Hepatocyte (in vitro differentiated cells): Measurements from ENCODE around the gene MAP6. TPM values are rescaled to one million over a fixed set of nuclear protein-coding genes. Genes with fewer than 3 reads are reported as not detected.

ENCODE experiments used
- DNase-seq: peaks from one replicate; pipeline ENCODE4 v3.0.0-alpha.2; 2016; ENCODE audit warnings: low spot score
- H2AFZ ChIP-seq: fragments of 200-600 bp; sonication (generic); 2 replicates; pipeline ENCODE4 v1.6.0; 2016; ENCODE audit warnings: antibody characterized with exemption, mild to moderate bottlenecking
- H3K27ac ChIP-seq: fragments of 200-600 bp; sonication (generic); 2 replicates; pipeline ENCODE4 v1.5.1; 2016; ENCODE audit warnings: mild to moderate bottlenecking
- H3K27me3 ChIP-seq: fragments of 200-600 bp; sonication (generic); 2 replicates; pipeline ENCODE4 v1.6.1; 2016
- H3K36me3 ChIP-seq: fragments of 200-600 bp; sonication (generic); replicated peaks from 2 replicates; pipeline ENCODE4 v1.5.1; 2016; ENCODE audit warnings: low read depth; ENCODE audit not compliant: insufficient read depth
- H3K4me1 ChIP-seq: fragments of 200-600 bp; sonication (generic); 2 replicates; pipeline ENCODE4 v1.5.1; 2016; ENCODE audit warnings: mild to moderate bottlenecking, moderate library complexity; ENCODE audit not compliant: insufficient read depth
- H3K4me2 ChIP-seq: fragments of 200-600 bp; sonication (generic); 2 replicates; pipeline ENCODE4 v1.6.0; 2016
- H3K4me3 ChIP-seq: fragments of 200-600 bp; sonication (generic); 2 replicates; pipeline ENCODE4 v1.5.1; 2016; ENCODE audit warnings: mild to moderate bottlenecking
- H3K79me2 ChIP-seq: fragments of 200-600 bp; sonication (generic); 2 replicates; pipeline ENCODE4 v1.6.0; 2017; ENCODE audit warnings: mild to moderate bottlenecking
- H3K9me2 ChIP-seq: fragments of 200-600 bp; sonication (generic); replicated peaks from 2 replicates; pipeline ENCODE4 v1.6.0; 2017; ENCODE audit warnings: mild to moderate bottlenecking; ENCODE audit not compliant: insufficient read depth
- H3K9me3 ChIP-seq: fragments of 200-600 bp; sonication (generic); 2 replicates; pipeline ENCODE4 v1.5.1; 2016; ENCODE audit warnings: low read depth, mild to moderate bottlenecking
- H4K20me1 ChIP-seq: fragments of 200-600 bp; sonication (generic); 2 replicates; pipeline ENCODE4 v1.6.0; 2016; ENCODE audit warnings: mild to moderate bottlenecking; ENCODE audit not compliant: insufficient read depth, poor library complexity, severe bottlenecking
- CTCF ChIP-seq: fragments of 200-600 bp; sonication (generic); IDR thresholded peaks from 2 replicates; pipeline ENCODE4 v1.5.1; 2016; ENCODE audit warnings: antibody characterized with exemption, mild to moderate bottlenecking; ENCODE audit not compliant: poor library complexity
- EZH2 ChIP-seq: fragments of 200-600 bp; sonication (generic); IDR thresholded peaks from 2 replicates; pipeline ENCODE4 v1.6.1; 2016; ENCODE audit warnings: antibody characterized with exemption, mild to moderate bottlenecking, borderline replicate concordance
- EZH2phosphoT487 ChIP-seq: fragments of 200-600 bp; sonication (generic); IDR thresholded peaks from one replicate; pipeline ENCODE4 v1.6.1; 2018; ENCODE audit warnings: antibody characterized with exemption, mild to moderate bottlenecking, low read depth, moderate library complexity; ENCODE audit not compliant: unreplicated experiment, severe bottlenecking
- WGBS: methylation state at CpG from one replicate; pipeline ENCODE4 v1.1.6; 2016; ENCODE audit warnings: low lambda C conversion rate; ENCODE audit errors: missing lambda C conversion rate; 5-methylcytosine and 5-hydroxymethylcytosine counted together
- polyA plus RNA-seq: library from polyadenylated mRNA; unstranded; fragments of >200 nt; fragmentation: Nextera tagmentation; extraction: Ambion mirVana; gene quantifications from 2 replicates; pipeline ENCODE4 v1.2.1, GENCODE V29; 2016
- total RNA-seq: library from RNA; depleted of rRNA; stranded (reverse); fragments of >200 nt; gene quantifications from 2 replicates; pipeline ENCODE4 v1.2.3, GENCODE V29; 2014

The MAP6 gene
- total and polyA plus RNA-seq, 2 experiments from 2014 or later = 3.8 to 6.4 TPM

GRCh38 chr11:75600356-75600755 lies 68.5 kb downstream of the MAP6 start:
- Histone ChIP-seq H3K9me2 (no peaks in the 10 kb centered on the region), H3K4me1 (no peaks in the 10 kb centered on the region), H2AFZ (no peak overlapping the region), H3K27me3 (no peaks in the 10 kb centered on the region), H4K20me1 (no peaks in the 10 kb centered on the region), H3K9me3 (no peaks in the 10 kb centered on the region), H3K4me2 (no peak overlapping the region), H3K4me3 (no peak overlapping the region), H3K36me3 (no peaks in the 10 kb centered on the region), H3K79me2 (no peaks in the 10 kb centered on the region), H3K27ac (no peak overlapping the region)
- WGBS = 89% methylated on average over 3 of the region's 3 CpGs
- DNase-seq = no peak
- no peak for TF ChIP-seq EZH2
- TF ChIP-seq CTCF = no peak
- TF ChIP-seq EZH2phosphoT487 = no peak

GRCh38 chr11:75598900-75599299 lies 69.9 kb downstream of the MAP6 start:
- H3K9me2 ChIP-seq = no peaks in the 10 kb centered on the region

GRCh38 chr11:75598264-75598663 lies 70.6 kb downstream of the MAP6 start:
- TF ChIP-seq EZH2 (no peak), CTCF (no peak), EZH2phosphoT487 (no peak)
- DNase-seq = no peak
- Histone ChIP-seq H3K4me1 (no peaks in the 10 kb centered on the region), H3K27ac (no peak overlapping the region), H3K27me3 (no peaks in the 10 kb centered on the region), H3K4me3 (no peak overlapping the region), H3K9me2 (no peaks in the 10 kb centered on the region), H2AFZ (no peak overlapping the region), H3K4me2 (no peak overlapping the region), H4K20me1 (no peaks in the 10 kb centered on the region), H3K9me3 (no peaks in the 10 kb centered on the region), H3K79me2 (no peaks in the 10 kb centered on the region), H3K36me3 (no peaks in the 10 kb centered on the region)

More at GRCh38 chr11:75598900-75599299, 69.9 kb downstream of the MAP6 start:
- no peaks in the 10 kb centered on the region for H3K9me3 ChIP-seq
- DNase-seq = no peak
- H3K36me3 ChIP-seq = no peaks in the 10 kb centered on the region
- H3K27me3 ChIP-seq = no peaks in the 10 kb centered on the region
- no peak overlapping the region for H3K4me2 ChIP-seq
- H3K27ac ChIP-seq = no peak overlapping the region
- TF ChIP-seq EZH2phosphoT487 (no peak), CTCF (no peak), EZH2 (no peak)
- no peak overlapping the region for H3K4me3 ChIP-seq
- WGBS = 93% methylated on average over 7 of the region's 7 CpGs
- no peaks in the 10 kb centered on the region for H4K20me1 ChIP-seq
- H3K4me1 ChIP-seq = no peaks in the 10 kb centered on the region
- H2AFZ ChIP-seq = no peak overlapping the region
- H3K79me2 ChIP-seq = no peaks in the 10 kb centered on the region

- H3K27ac ChIP-seq = no peak overlapping the region
- H3K9me2 ChIP-seq = no peaks in the 10 kb centered on the region
- H2AFZ ChIP-seq = no peak overlapping the region
- H4K20me1 ChIP-seq = no peaks in the 10 kb centered on the region
- no peaks in the 10 kb centered on the region for H3K79me2 ChIP-seq
- no peaks in the 10 kb centered on the region for H3K36me3 ChIP-seq
- H3K27me3 ChIP-seq = no peaks in the 10 kb centered on the region
- DNase-seq = peak; percentile 50
- no peaks in the 10 kb centered on the region for H3K4me1 ChIP-seq
- H3K4me2 ChIP-seq = no peak overlapping the region
- no peak overlapping the region for H3K4me3 ChIP-seq
- TF ChIP-seq CTCF (peak; percentile 45), EZH2 (no peak), EZH2phosphoT487 (no peak)
- no peaks in the 10 kb centered on the region for H3K9me3 ChIP-seq
- 43% methylated on average over 4 of the region's 4 CpGs for WGBS
Observed at GRCh38 chr11:75597636-75598035, 71.2 kb downstream of the MAP6 start.
